Fibroblast of gingiva (primary cell): Measurements from ENCODE around the gene DSTYK.
"Not testable (repeated sequence)": the region's sequence is repeated elsewhere in the genome, so short reads cannot be mapped to it uniquely, and the experiment has no call there.

Source experiments
- DNase-seq: peaks from one replicate; pipeline ENCODE4 v3.0.0-alpha.2; 2011; ENCODE audit warnings: low read depth

The DSTYK gene

GRCh38 chr1:205240118-205240517 lies 28.6 kb upstream of the DSTYK start:
- DNase-seq: no peak

GRCh38 chr1:205239078-205239477 lies 27.6 kb upstream of the DSTYK start:
- DNase-seq: no peak

GRCh38 chr1:205237526-205238484 lies 26.3 kb upstream of the DSTYK start:
- no peak for DNase-seq

- DNase-seq: no peak
These were observed 25.5 kb upstream of the DSTYK start for GRCh38 chr1:205236951-205237475.

GRCh38 chr1:205236526-205236925 lies 25.0 kb upstream of the DSTYK start:
- no peak for DNase-seq

- DNase-seq: no peak
These were observed 24.4 kb upstream of the DSTYK start for GRCh38 chr1:205235951-205236350.

GRCh38 chr1:205233986-205234385 lies 22.5 kb upstream of the DSTYK start:
- not testable (repeated sequence) for DNase-seq

- no peak for DNase-seq
These were observed 21.5 kb upstream of the DSTYK start for GRCh38 chr1:205232945-205233397.

GRCh38 chr1:205232127-205232820 lies 20.8 kb upstream of the DSTYK start:
- no peak for DNase-seq

- no peak for DNase-seq
These were observed 19.5 kb upstream of the DSTYK start for GRCh38 chr1:205230982-205231381.

GRCh38 chr1:205229916-205230700 lies 18.6 kb upstream of the DSTYK start:
- DNase-seq: no peak

- peak; percentile 14 for DNase-seq
These were observed 17.9 kb upstream of the DSTYK start for GRCh38 chr1:205229399-205229871.

- no peak for DNase-seq
These were observed 16.6 kb upstream of the DSTYK start for GRCh38 chr1:205228093-205228521.

- peak; percentile 89 for DNase-seq
These were observed 16.1 kb upstream of the DSTYK start, which contains the start of gene TMCC2 for GRCh38 chr1:205227584-205228013. Gene TMCC2 (plus strand): TSS chr1:205227946. CDS start chr1:205228565, 619 bp downstream.

- peak; percentile 30 for DNase-seq
These were observed 15.5 kb upstream of the DSTYK start for GRCh38 chr1:205226868-205227583.

GRCh38 chr1:205225901-205226765 lies 14.6 kb upstream of the DSTYK start:
- DNase-seq: no peak

- DNase-seq: no peak
These were observed 13.2 kb upstream of the DSTYK start for GRCh38 chr1:205224736-205225135.

GRCh38 chr1:205220421-205220820 lies 8.9 kb upstream of the DSTYK start:
- DNase-seq: no peak

- no peak for DNase-seq
These were observed 5.9 kb upstream of the DSTYK start for GRCh38 chr1:205217418-205217817.

GRCh38 chr1:205216588-205216987 lies 5.1 kb upstream of the DSTYK start:
- no peak for DNase-seq
